GM12865 (cell line): ENCODE measurements around the gene GPX6.

Source experiments
- DNase-seq: peaks from one replicate; pipeline ENCODE4 v3.0.0; 2010; ENCODE audit warnings: low read depth
- H3K4me3 ChIP-seq: 2 replicates; pipeline ENCODE4 v1.5.1; 2011; ENCODE audit warnings: mild to moderate bottlenecking, low read depth, low read length, control low read depth
- CTCF ChIP-seq: IDR thresholded peaks from 2 replicates; pipeline ENCODE4 v1.5.1; 2011; ENCODE audit warnings: low read length, control low read depth, low read depth, inconsistent platforms; ENCODE audit not compliant: insufficient read depth; ENCODE audit errors: missing control alignments

The GPX6 gene

GRCh38 chr6:28490205-28490890 lies 25.2 kb downstream of the GPX6 start:
- TF ChIP-seq CTCF = no peak
- peak; percentile 34 for DNase-seq
- H3K4me3 ChIP-seq = peak overlapping the region; percentile 83

GRCh38 chr6:28489366-28490204 lies 26.0 kb downstream of the GPX6 start:
- DNase-seq = peak; percentile 93
- peak overlapping the region; percentile 83 for H3K4me3 ChIP-seq
- TF ChIP-seq CTCF = no peak

- DNase-seq = peak; percentile 83
- H3K4me3 ChIP-seq = peak overlapping the region; percentile 83
- TF ChIP-seq CTCF = no peak
These were observed 26.7 kb downstream of the GPX6 start for GRCh38 chr6:28488916-28489365.

GRCh38 chr6:28486988-28487742 lies 28.4 kb downstream of the GPX6 start:
- no peak overlapping the region for H3K4me3 ChIP-seq
- no peak for DNase-seq
- no peak for TF ChIP-seq CTCF

- TF ChIP-seq CTCF = no peak
These were observed 29.1 kb downstream of the GPX6 start for GRCh38 chr6:28486533-28486932.

GRCh38 chr6:28485482-28485881 lies 30.1 kb downstream of the GPX6 start:
- no peak for DNase-seq
- no peak for TF ChIP-seq CTCF
- no peak overlapping the region for H3K4me3 ChIP-seq

More at GRCh38 chr6:28486533-28486932, 29.1 kb downstream of the GPX6 start:
- H3K4me3 ChIP-seq = no peak overlapping the region
- no peak for DNase-seq
